ENCODE results near the gene KCTD16. TPM values are rescaled to one million over a fixed set of nuclear protein-coding genes. Genes with fewer than 3 reads are reported as not detected.
A peak's percentile ranks its signal among the peaks of the same experiment; 100 is the strongest.

The KCTD16 gene
- total RNA-seq, 6 experiments from 2014 or later, result 1.5 to 3.6 (median 3.0) TPM

- TF ChIP-seq CTCF (IDR thresholded peaks at IDR 0.05), result no peak
- peak; percentile 12 for DNase-seq
- Mint-ChIP-seq H3K4me3 (peak overlapping the region; percentile 46; the same call in 1 of the 2 replicates), H3K36me3 (ENCODE audit: low read depth) (peaks cover 15% of the 10 kb centered on the region; the same call in 1 of the 2 replicates), H3K27me3 (ENCODE audit: insufficient read depth) (no peaks in the 10 kb centered on the region; the same call in 1 of the 2 replicates), H3K9me3 (peaks cover 8% of the 10 kb centered on the region), H3K4me1 (ENCODE audit: low read depth) (peaks cover 46% of the 10 kb centered on the region), H3K27ac (0 out of 2 replicates have a peak overlapping the region, but pooled peaks have one; percentile 34)
Measured at GRCh38 chr5:144276034-144276822, 105.6 kb downstream of the KCTD16 start.

GRCh38 chr5:144281784-144282183 lies 111.1 kb downstream of the KCTD16 start:
- H3K36me3 Mint-ChIP-seq (ENCODE audit: low read depth), result peaks cover 7% of the 10 kb centered on the region; the same call in 1 of the 2 replicates
- DNase-seq, result no peak
- H3K27me3 Mint-ChIP-seq (ENCODE audit: insufficient read depth), result no peaks in the 10 kb centered on the region; the same call in 1 of the 2 replicates
- TF ChIP-seq CTCF (IDR thresholded peaks at IDR 0.05), result no peak
- no peak overlapping the region for H3K4me3 Mint-ChIP-seq
- no peaks in the 10 kb centered on the region for H3K9me3 Mint-ChIP-seq
- H3K4me1 Mint-ChIP-seq (ENCODE audit: low read depth), result peaks cover 53% of the 10 kb centered on the region
- H3K27ac Mint-ChIP-seq, result peak overlapping the region; percentile 15; the same call in 1 of the 2 replicates

GRCh38 chr5:144284036-144284435 lies 113.4 kb downstream of the KCTD16 start:
- peaks cover 2% of the 10 kb centered on the region for H3K27me3 Mint-ChIP-seq (ENCODE audit: insufficient read depth)
- H3K9me3 Mint-ChIP-seq, result no peaks in the 10 kb centered on the region
- H3K27ac Mint-ChIP-seq, result peak overlapping the region; percentile 9; the same call in 1 of the 2 replicates
- DNase-seq, result no peak
- H3K4me3 Mint-ChIP-seq, result no peak overlapping the region
- H3K36me3 Mint-ChIP-seq (ENCODE audit: low read depth), result peaks cover 5% of the 10 kb centered on the region; the same call in 1 of the 2 replicates
- no peak for TF ChIP-seq CTCF (IDR thresholded peaks at IDR 0.05)
- peaks cover 53% of the 10 kb centered on the region for H3K4me1 Mint-ChIP-seq (ENCODE audit: low read depth)

- Mint-ChIP-seq H3K9me3 (no peaks in the 10 kb centered on the region), H3K27me3 (ENCODE audit: insufficient read depth) (peaks cover 2% of the 10 kb centered on the region), H3K36me3 (ENCODE audit: low read depth) (no peaks in the 10 kb centered on the region), H3K27ac (peak overlapping the region; percentile 42; the same call in 1 of the 2 replicates), H3K4me1 (ENCODE audit: low read depth) (peaks cover 53% of the 10 kb centered on the region), H3K4me3 (peak overlapping the region; percentile 39)
- no peak for TF ChIP-seq CTCF (IDR thresholded peaks at IDR 0.05)
- DNase-seq, result peak; percentile 2
Measured at GRCh38 chr5:144284931-144285502, 114.3 kb downstream of the KCTD16 start.

GRCh38 chr5:144289277-144289676 lies 118.6 kb downstream of the KCTD16 start:
- Mint-ChIP-seq H3K9me3 (no peaks in the 10 kb centered on the region), H3K36me3 (ENCODE audit: low read depth) (no peaks in the 10 kb centered on the region), H3K4me3 (no peak overlapping the region), H3K27ac (no peak overlapping the region), H3K4me1 (ENCODE audit: low read depth) (peaks cover 32% of the 10 kb centered on the region), H3K27me3 (ENCODE audit: insufficient read depth) (peaks cover 5% of the 10 kb centered on the region)
- no peak for TF ChIP-seq CTCF (IDR thresholded peaks at IDR 0.05)
- DNase-seq, result no peak
